SK-N-SH (cell line): ENCODE data around the gene RTP2. TPM values are rescaled to one million over a fixed set of nuclear protein-coding genes. Genes with fewer than 3 reads are reported as not detected.

Source experiments
- CTCF ChIA-PET: fragments of 300-600, 350-600 bp; formaldehyde crosslinking; extraction: SDS; loops from one replicate; lab custom pipeline; 2021; lab: Yijun Ruan, JAX
- POLR2A ChIA-PET: fragments of 350-600 bp; sonication (Branson Sonifier 250); formaldehyde crosslinking; extraction: SDS; loops from one replicate; lab custom pipeline; 2020; ENCODE audit warnings: antibody characterized with exemption, inconsistent platforms; lab: Yijun Ruan, JAX
- DNase-seq: peaks from one replicate; pipeline ENCODE4 v3.0.0; 2012
- H2AFZ ChIP-seq: fragments of 200-600 bp; sonication (generic); 2 replicates; pipeline ENCODE4 v1.8.1; 2016; ENCODE audit warnings: antibody characterized with exemption, mild to moderate bottlenecking, low read depth
- H3F3A ChIP-seq: fragments of 200-600 bp; sonication (generic); replicated peaks from 2 replicates; pipeline ENCODE3; 2016; ENCODE audit warnings: antibody characterized with exemption, mild to moderate bottlenecking; ENCODE audit not compliant: insufficient read depth
- H3K27ac ChIP-seq, 2 experiments: fragments of 200-500 bp in 1 of 2; fragments of 200-600 bp in 1 of 2; sonication (Bioruptor generic) in 1 of 2; sonication (generic), shearing (Covaris generic) in 1 of 2; 2 replicates each; pipeline versions ENCODE4 v1.5.1 to v1.6.1; 2014 to 2016; ENCODE audit warnings: low read depth in 2 of 2, inconsistent platforms in 1 of 2, low read length in 1 of 2, mild to moderate bottlenecking in 1 of 2, mixed read lengths in 1 of 2
- H3K27me3 ChIP-seq: fragments of 200-600 bp; sonication (generic), shearing (Covaris generic); 2 replicates; pipeline ENCODE4 v1.6.1; 2016; ENCODE audit warnings: mixed run types; ENCODE audit not compliant: insufficient read depth
- H3K36me3 ChIP-seq, 2 experiments: fragments of 200-500 bp in 1 of 2; fragments of 200-600 bp in 1 of 2; sonication (Bioruptor generic) in 1 of 2; sonication (generic) in 1 of 2; replicated peaks in 1 of 2; 2 replicates each; pipeline versions ENCODE3 to v1.5.1; 2014 to 2016; ENCODE audit warnings: low read length in 1 of 2, mild to moderate bottlenecking in 1 of 2; ENCODE audit not compliant: insufficient read depth in 2 of 2, control insufficient read depth in 1 of 2
- H3K4me1 ChIP-seq, 2 experiments: fragments of 200-500 bp in 1 of 2; fragments of 200-600 bp in 1 of 2; sonication (Bioruptor generic) in 1 of 2; sonication (generic), shearing (Covaris generic) in 1 of 2; 2 replicates each; pipeline versions ENCODE4 v1.5.1 to v1.6.1; 2014 to 2016; ENCODE audit warnings: low read depth in 1 of 2, low read length in 1 of 2, mixed run types in 1 of 2; ENCODE audit not compliant: insufficient read depth in 2 of 2, control insufficient read depth in 1 of 2
- H3K4me2 ChIP-seq: fragments of 200-600 bp; sonication (generic), shearing (Covaris generic); 2 replicates; pipeline ENCODE4 v1.6.1; 2017; ENCODE audit warnings: mixed run types
- H3K4me3 ChIP-seq, 2 experiments: fragments of 200-500 bp in 1 of 2; fragments of 200-600 bp in 1 of 2; sonication (Bioruptor generic) in 1 of 2; sonication (generic), shearing (Covaris generic) in 1 of 2; 2 replicates each; pipeline versions ENCODE4 v1.5.1 to v1.8.1; 2014 to 2016; ENCODE audit warnings: low read depth in 2 of 2, inconsistent platforms in 1 of 2, low read length in 1 of 2, mild to moderate bottlenecking in 1 of 2, mixed read lengths in 1 of 2, moderate library complexity in 1 of 2
- H3K79me2 ChIP-seq: fragments of 200-600 bp; sonication (generic); 2 replicates; pipeline ENCODE4 v1.8.1; 2017; ENCODE audit warnings: mild to moderate bottlenecking; ENCODE audit not compliant: insufficient read depth
- H3K9ac ChIP-seq: fragments of 200-600 bp; sonication (generic); 2 replicates; pipeline ENCODE4 v1.6.1; 2017; ENCODE audit warnings: mixed run types
- H3K9me2 ChIP-seq: fragments of 200-600 bp; sonication (generic); 2 replicates; pipeline ENCODE4 v1.6.1; 2017; ENCODE audit warnings: mixed run types
- H3K9me3 ChIP-seq: fragments of 200-600 bp; sonication (generic); 2 replicates; pipeline ENCODE4 v1.6.1; 2017; ENCODE audit warnings: mixed run types, mild to moderate bottlenecking, moderate library complexity
- H4K20me1 ChIP-seq: fragments of 200-600 bp; sonication (generic); 2 replicates; pipeline ENCODE4 v1.6.1; 2017; ENCODE audit warnings: mild to moderate bottlenecking, mixed run types; ENCODE audit not compliant: insufficient read depth
- CHD2 ChIP-seq: fragments of 150-350 bp; IDR thresholded peaks from 2 replicates; pipeline ENCODE4 v1.6.1; 2018; ENCODE audit warnings: low read length; ENCODE audit not compliant: partially characterized antibody
- ELF1 ChIP-seq: IDR thresholded peaks from 2 replicates; pipeline ENCODE4 v1.4.0; 2012
- EP300 ChIP-seq, 2 experiments: IDR thresholded peaks; 2 replicates each; pipeline versions ENCODE4 v1.4.0 to v1.6.1; 2012; ENCODE audit warnings: borderline replicate concordance in 1 of 2, low read depth in 1 of 2, low read length in 1 of 2
- EZH2phosphoT487 ChIP-seq: fragments of 200-600 bp; sonication (generic); IDR thresholded peaks from 2 replicates; pipeline ENCODE4 v1.6.1; 2017; ENCODE audit warnings: low read depth, mixed run types, mild to moderate bottlenecking, antibody characterized with exemption, moderate library complexity, borderline replicate concordance
- FOXM1 ChIP-seq: IDR thresholded peaks from 2 replicates; pipeline ENCODE4 v1.4.0; 2012; ENCODE audit warnings: low read depth, mild to moderate bottlenecking
- GATA2 ChIP-seq: sonication (generic); formaldehyde crosslinking; IDR thresholded peaks from 2 replicates; pipeline ENCODE4 v1.5.0; 2020; ENCODE audit warnings: mild to moderate bottlenecking, missing genetic modification reagents
- MEF2A ChIP-seq: IDR thresholded peaks from 2 replicates; pipeline ENCODE4 v1.4.0; 2012; ENCODE audit warnings: low read depth, borderline replicate concordance
- POLR2AphosphoS5 ChIP-seq: IDR thresholded peaks from 2 replicates; pipeline ENCODE4 v1.6.1; 2012; ENCODE audit warnings: low read depth, low read length
- RAD21 ChIP-seq: IDR thresholded peaks from 2 replicates; pipeline ENCODE4 v1.6.1; 2012; ENCODE audit warnings: mild to moderate bottlenecking, low read length
- RFX5 ChIP-seq: IDR thresholded peaks from 2 replicates; pipeline ENCODE4 v1.6.1; 2012; ENCODE audit warnings: mild to moderate bottlenecking, improper control_type of control experiment, low read length
- RXRA ChIP-seq: IDR thresholded peaks from 2 replicates; pipeline ENCODE4 v1.4.0; 2012; ENCODE audit warnings: low read depth, mild to moderate bottlenecking, borderline replicate concordance
- SMC3 ChIP-seq: IDR thresholded peaks from 2 replicates; pipeline ENCODE4 v1.6.1; 2012; ENCODE audit warnings: low read depth, low read length, improper control_type of control experiment
- TCF12 ChIP-seq: IDR thresholded peaks from 2 replicates; pipeline ENCODE4 v1.4.0; 2012
- TEAD4 ChIP-seq: IDR thresholded peaks from 2 replicates; pipeline ENCODE4 v1.4.0; 2012; ENCODE audit warnings: mild to moderate bottlenecking, borderline replicate concordance; ENCODE audit not compliant: insufficient read depth
- YY1 ChIP-seq: IDR thresholded peaks from 2 replicates; pipeline ENCODE4 v1.4.0; 2012; ENCODE audit warnings: low read depth, mild to moderate bottlenecking
- WGBS: methylation state at CpG from one replicate; pipeline ENCODE4 v1.1.6; 2017; ENCODE audit warnings: low lambda C conversion rate; 5-methylcytosine and 5-hydroxymethylcytosine counted together
- polyA plus RNA-seq, 3 experiments: library from polyadenylated mRNA; depleted of rRNA; stranded (reverse); fragments of >200 nt; gene quantifications; 2 replicates each; pipeline ENCODE4 v1.2.3, GENCODE V29; 2012
- TF ChIP-seq, protein P1 (sequence below): fragments of 200-600 bp; sonication (generic); IDR thresholded peaks from 2 replicates; pipeline ENCODE4 v1.6.1; 2017; ENCODE audit warnings: antibody characterized with exemption, mild to moderate bottlenecking, moderate library complexity
- TF ChIP-seq, protein P2 (sequence below): IDR thresholded peaks from 2 replicates; pipeline ENCODE4 v1.4.0; 2012; ENCODE audit warnings: low read depth, borderline replicate concordance
- TF ChIP-seq, protein P3 (sequence below): fragments of 150-350 bp; IDR thresholded peaks from 2 replicates; pipeline ENCODE4 v1.6.1; 2017; ENCODE audit warnings: antibody characterized with exemption, low read length, low read depth, borderline replicate concordance
- TF ChIP-seq, protein P4 (sequence below): IDR thresholded peaks from 2 replicates; pipeline ENCODE4 v1.6.1; 2012; ENCODE audit warnings: mild to moderate bottlenecking, low read depth, low read length, moderate library complexity

The RTP2 gene
- polyA plus RNA-seq, 1 of the 3 experiments (the other 2 are of a cell fraction) = 0.07 TPM

DNA sequence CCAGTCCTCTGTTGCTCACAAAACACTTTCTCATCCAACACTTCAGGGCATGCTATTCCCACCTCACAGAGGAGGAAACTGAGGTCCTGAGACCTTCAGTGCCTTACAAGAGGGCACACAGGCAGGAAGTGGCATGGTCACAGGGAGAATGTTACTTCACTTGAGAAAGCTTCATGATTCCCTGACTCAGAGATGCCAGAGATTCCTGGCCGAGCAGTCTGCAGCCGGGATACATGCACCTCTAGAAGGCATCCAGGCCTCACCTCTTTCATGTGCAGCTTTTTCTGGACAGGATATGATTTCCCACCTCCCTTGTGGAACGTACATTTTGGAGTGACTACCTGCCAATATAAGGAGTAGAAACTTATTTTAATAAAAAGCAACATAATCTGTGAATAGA is 29.3 kb downstream of the RTP2 start:
- ChIA-PET CTCF (interaction anchor here (1.4 kb wide), 1 partner anchor 354 kb away, joined by 5 read pairs; no protein-coding TSS in a partner anchor), POLR2A (no interaction called here)
- H3K79me2 ChIP-seq = no peaks in the 10 kb centered on the region
- H3K36me3 ChIP-seq = no peaks in the 10 kb centered on the region
- DNase-seq = no peak
- H2AFZ ChIP-seq = no peak overlapping the region
- no peaks in the 10 kb centered on the region for H3K9me3 ChIP-seq
- H3K9ac ChIP-seq = no peak overlapping the region
- no peak overlapping the region for H3K4me3 ChIP-seq
- H3K4me1 ChIP-seq = no peaks in the 10 kb centered on the region
- 0% methylated on average over 3 of the region's 3 CpGs for WGBS
- no peaks in the 10 kb centered on the region for H3F3A ChIP-seq
- H3K9me2 ChIP-seq = no peaks in the 10 kb centered on the region
- no peak overlapping the region for H3K4me2 ChIP-seq
- H3K27me3 ChIP-seq = peaks cover 37% of the 10 kb centered on the region
- no peak overlapping the region for H3K27ac ChIP-seq
- TF ChIP-seq YY1 (no peak), SMC3 (no peak), ELF1 (no peak), EZH2phosphoT487 (no peak), RXRA (no peak), CHD2 (no peak), RFX5 (no peak), GATA2 (CRISPR knock-in tag) (no peak), TEAD4 (no peak), MEF2A (no peak), POLR2AphosphoS5 (no peak), EP300 (IDR thresholded peaks at IDR 0.05; ENCODE audit: borderline replicate concordance in 1 of 2, low read depth in 1 of 2, low read length in 1 of 2) (no peak), TCF12 (no peak), RAD21 (no peak)
- TF ChIP-seq, protein P1, sequence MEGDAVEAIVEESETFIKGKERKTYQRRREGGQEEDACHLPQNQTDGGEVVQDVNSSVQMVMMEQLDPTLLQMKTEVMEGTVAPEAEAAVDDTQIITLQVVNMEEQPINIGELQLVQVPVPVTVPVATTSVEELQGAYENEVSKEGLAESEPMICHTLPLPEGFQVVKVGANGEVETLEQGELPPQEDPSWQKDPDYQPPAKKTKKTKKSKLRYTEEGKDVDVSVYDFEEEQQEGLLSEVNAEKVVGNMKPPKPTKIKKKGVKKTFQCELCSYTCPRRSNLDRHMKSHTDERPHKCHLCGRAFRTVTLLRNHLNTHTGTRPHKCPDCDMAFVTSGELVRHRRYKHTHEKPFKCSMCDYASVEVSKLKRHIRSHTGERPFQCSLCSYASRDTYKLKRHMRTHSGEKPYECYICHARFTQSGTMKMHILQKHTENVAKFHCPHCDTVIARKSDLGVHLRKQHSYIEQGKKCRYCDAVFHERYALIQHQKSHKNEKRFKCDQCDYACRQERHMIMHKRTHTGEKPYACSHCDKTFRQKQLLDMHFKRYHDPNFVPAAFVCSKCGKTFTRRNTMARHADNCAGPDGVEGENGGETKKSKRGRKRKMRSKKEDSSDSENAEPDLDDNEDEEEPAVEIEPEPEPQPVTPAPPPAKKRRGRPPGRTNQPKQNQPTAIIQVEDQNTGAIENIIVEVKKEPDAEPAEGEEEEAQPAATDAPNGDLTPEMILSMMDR = no peak
- TF ChIP-seq, protein P2, sequence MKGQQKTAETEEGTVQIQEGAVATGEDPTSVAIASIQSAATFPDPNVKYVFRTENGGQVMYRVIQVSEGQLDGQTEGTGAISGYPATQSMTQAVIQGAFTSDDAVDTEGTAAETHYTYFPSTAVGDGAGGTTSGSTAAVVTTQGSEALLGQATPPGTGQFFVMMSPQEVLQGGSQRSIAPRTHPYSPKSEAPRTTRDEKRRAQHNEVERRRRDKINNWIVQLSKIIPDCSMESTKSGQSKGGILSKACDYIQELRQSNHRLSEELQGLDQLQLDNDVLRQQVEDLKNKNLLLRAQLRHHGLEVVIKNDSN = no peak
- no peaks in the 10 kb centered on the region for H4K20me1 ChIP-seq

DNA sequence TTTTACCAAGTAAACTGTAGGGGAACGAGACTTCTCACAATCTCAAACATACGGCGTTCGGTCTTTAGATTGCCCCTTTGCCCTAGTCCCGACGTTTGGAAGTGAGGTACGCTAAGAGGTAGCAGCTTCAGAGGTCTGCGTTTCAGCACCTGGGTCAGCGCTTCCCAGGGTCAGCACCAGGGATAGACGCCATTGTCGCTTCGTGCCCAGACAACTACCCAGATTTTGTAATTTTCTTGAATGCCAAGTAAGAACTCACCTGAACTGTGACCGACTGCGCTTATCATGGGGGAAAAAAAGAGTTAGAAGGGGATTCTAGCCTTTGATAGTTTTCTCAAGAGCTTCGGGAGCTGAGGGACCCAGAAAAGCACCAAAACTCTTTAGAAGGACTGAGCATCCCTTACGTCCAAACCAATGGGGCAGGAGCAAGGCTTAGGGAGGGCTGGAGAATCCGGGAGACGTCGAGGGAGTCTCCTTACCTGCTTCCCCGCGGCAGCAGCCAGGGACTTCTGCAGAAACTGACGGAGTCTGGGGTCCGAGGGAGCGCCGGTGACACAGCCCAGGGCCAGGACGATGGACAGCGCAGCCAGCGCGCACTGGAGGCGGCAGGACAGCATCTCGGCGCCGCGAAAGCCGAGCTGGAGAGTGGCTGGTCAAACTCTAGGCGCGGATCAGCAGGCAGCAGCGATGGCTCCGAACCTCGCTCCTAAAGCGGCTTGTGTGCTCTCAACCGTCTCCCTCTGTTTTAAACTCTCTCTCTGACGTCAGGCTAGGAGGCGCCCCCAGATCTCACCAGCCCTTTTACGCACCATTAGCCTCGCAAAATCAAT is 32.5 kb downstream of the RTP2 start, which contains the start of gene SST:
TSS of gene SST (minus strand) at position 720 of the 830 bp plus-strand sequence. CDS start at position 617, 103 bp downstream.
- DNase-seq = no peak
- H3F3A ChIP-seq = no peaks in the 10 kb centered on the region
- H3K4me3 ChIP-seq = no peak within 1 kb of the TSS
- no peaks in the 10 kb centered on the region for H3K9me2 ChIP-seq
- H3K36me3 ChIP-seq = no peaks in the 10 kb centered on the region
- WGBS = 7% methylated on average over 23 of the region's 46 CpGs
- no peaks in the 10 kb centered on the region for H3K9me3 ChIP-seq
- POLR2A ChIA-PET = no interaction called here
- H3K79me2 ChIP-seq = no peaks in the 10 kb centered on the region
- no peak within 1 kb of the TSS for H3K9ac ChIP-seq
- no peak for TF ChIP-seq FOXM1
- TF ChIP-seq, protein P3, sequence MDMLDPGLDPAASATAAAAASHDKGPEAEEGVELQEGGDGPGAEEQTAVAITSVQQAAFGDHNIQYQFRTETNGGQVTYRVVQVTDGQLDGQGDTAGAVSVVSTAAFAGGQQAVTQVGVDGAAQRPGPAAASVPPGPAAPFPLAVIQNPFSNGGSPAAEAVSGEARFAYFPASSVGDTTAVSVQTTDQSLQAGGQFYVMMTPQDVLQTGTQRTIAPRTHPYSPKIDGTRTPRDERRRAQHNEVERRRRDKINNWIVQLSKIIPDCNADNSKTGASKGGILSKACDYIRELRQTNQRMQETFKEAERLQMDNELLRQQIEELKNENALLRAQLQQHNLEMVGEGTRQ = no peak
- TF ChIP-seq, protein P4, sequence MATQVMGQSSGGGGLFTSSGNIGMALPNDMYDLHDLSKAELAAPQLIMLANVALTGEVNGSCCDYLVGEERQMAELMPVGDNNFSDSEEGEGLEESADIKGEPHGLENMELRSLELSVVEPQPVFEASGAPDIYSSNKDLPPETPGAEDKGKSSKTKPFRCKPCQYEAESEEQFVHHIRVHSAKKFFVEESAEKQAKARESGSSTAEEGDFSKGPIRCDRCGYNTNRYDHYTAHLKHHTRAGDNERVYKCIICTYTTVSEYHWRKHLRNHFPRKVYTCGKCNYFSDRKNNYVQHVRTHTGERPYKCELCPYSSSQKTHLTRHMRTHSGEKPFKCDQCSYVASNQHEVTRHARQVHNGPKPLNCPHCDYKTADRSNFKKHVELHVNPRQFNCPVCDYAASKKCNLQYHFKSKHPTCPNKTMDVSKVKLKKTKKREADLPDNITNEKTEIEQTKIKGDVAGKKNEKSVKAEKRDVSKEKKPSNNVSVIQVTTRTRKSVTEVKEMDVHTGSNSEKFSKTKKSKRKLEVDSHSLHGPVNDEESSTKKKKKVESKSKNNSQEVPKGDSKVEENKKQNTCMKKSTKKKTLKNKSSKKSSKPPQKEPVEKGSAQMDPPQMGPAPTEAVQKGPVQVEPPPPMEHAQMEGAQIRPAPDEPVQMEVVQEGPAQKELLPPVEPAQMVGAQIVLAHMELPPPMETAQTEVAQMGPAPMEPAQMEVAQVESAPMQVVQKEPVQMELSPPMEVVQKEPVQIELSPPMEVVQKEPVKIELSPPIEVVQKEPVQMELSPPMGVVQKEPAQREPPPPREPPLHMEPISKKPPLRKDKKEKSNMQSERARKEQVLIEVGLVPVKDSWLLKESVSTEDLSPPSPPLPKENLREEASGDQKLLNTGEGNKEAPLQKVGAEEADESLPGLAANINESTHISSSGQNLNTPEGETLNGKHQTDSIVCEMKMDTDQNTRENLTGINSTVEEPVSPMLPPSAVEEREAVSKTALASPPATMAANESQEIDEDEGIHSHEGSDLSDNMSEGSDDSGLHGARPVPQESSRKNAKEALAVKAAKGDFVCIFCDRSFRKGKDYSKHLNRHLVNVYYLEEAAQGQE = peak; percentile 99
- no peak within 1 kb of the TSS for H3K4me2 ChIP-seq
- no peaks in the 10 kb centered on the region for H3K4me1 ChIP-seq
- H3K27ac ChIP-seq = no peak within 1 kb of the TSS
- CTCF ChIA-PET = interaction anchor here (1.1 to 3.9 kb wide), 3 partner anchors 10 to 351 kb away, joined by 3 to 45 read pairs (median 4); no protein-coding TSS in a partner anchor
- peaks cover 17% of the 10 kb centered on the region for H3K27me3 ChIP-seq
- H2AFZ ChIP-seq = no peak within 1 kb of the TSS
- no peaks in the 10 kb centered on the region for H4K20me1 ChIP-seq
